Stimulated activated CD8-positive, alpha-beta memory T cell treated with anti-CD3 and anti-CD28 coated beads, Interleukin-7, amount 100 ng/mL, for 1 hour (primary cell): ENCODE measurements around the gene ROCK2.

Experiments
- DNase-seq, 2 donors: peaks; one replicate each; pipeline ENCODE4 v3.0.0-alpha.2; 2020; ENCODE audit warnings: low read depth in 2 of 2

The ROCK2 gene

DNA sequence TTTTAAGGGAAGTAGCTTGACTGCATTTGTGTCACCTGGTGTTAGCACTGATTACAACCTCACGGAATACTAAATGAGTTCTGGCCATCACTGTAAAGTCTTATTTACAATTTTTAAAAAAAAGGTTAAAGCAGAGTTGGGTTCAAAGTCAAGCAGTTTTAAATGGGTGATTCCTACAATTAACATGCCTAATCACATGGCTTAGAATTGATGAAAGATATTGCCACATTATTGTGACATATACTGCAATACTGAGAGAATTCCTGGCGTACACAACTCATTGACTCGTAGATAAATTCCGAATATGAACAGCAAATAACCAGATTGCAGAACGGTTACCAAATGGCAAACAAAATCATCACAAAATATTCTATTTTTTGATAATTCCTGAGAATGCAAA lies 34.2 kb downstream of the ROCK2 start:
- DNase-seq, result no peak

DNA sequence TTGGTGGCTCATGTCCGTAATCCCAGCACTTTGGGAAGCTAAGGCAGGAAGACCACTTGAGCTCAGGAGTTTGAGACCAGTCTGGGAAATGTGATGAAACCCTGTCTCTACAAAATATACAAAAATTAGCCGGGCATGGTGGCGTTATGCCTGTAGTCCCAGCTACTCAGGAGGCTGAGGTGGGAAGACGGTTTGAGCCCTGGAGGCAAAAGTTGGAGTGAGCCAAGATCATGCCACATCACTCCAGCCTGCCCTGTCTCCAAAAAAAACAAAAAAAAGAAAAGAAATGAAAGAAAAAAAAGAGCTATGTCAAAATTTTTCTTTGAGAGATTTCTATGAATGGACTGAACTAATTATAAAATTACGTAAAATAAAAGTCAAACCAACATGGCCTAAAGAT lies 34.7 kb downstream of the ROCK2 start:
- no peak for DNase-seq

DNA sequence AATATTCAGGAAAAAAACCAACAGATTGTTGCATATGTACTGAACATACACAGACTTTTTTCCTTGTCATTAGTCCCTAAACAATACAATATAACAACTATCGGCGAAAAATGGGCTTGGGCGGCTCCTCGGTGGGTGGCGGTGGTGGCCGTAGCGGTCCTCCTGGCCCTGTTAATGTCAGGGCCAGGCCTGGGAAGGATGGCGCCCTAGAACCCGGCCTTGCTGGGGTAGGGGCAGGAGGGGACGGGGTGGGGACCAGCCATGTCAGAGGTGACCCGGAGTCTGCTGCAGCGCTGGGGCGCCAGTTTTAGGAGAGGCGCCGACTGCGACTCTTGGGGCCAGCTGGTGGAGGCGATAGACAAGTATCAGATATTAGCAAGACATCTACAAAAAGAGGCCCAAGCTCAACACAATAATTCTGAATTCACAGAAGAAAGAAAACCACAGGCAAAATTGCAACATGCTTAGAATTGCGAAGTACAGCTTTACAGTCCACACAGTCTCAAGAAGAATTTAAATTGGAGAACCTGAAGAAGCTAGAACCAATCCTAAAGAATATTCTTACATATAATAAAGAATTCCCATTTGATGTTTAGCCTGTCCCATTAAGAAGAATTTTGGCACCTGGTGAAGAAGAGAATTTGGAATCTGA lies 36.5 kb downstream of the ROCK2 start:
- no peak for DNase-seq

DNA sequence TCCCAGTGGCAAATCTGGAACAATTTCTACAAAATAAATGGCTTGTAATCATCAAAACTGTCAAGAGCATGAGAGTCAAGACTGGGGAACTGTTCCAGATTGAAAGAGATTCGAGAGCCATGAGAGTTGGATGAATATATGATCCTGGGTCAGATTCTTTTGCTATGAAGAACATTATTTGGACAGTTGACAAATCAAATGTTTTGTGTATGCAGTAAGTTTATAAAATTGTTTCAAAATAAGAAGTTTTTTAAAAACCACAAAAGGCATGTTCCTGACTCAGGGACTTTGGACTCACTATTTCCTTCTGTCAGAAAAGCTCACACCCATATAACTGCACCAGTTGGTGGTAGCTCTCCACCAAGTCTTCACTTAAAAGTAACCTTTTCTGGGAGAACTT lies 38.5 kb downstream of the ROCK2 start:
- DNase-seq, result no peak

- DNase-seq, result no peak
These were observed 39.1 kb downstream of the ROCK2 start for GRCh38 chr2:11305338-11305737.

DNA sequence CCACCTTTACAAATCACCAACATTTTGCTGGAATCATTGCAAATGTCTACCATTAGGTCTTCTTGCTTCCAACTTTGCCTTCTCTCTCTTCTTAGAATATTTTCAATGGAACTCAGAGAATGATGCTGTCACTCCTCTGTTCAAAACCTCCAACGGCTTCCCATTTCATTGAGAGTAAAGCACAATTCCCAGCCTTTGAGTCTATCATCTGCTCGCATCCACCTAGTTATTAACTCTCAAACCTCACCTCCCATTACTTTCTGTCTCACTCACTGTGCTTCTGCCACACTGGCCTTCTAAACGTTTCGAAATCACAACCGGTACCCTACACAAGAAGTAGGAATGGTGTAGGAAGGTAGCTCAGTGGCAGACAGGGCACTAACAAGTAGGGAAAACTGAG lies 40.0 kb downstream of the ROCK2 start:
- no peak for DNase-seq

GRCh38 chr2:11303290-11304013 lies 41.0 kb downstream of the ROCK2 start:
- DNase-seq, result no peak

GRCh38 chr2:11299439-11299838 lies 45.0 kb downstream of the ROCK2 start:
- no peak for DNase-seq

DNA sequence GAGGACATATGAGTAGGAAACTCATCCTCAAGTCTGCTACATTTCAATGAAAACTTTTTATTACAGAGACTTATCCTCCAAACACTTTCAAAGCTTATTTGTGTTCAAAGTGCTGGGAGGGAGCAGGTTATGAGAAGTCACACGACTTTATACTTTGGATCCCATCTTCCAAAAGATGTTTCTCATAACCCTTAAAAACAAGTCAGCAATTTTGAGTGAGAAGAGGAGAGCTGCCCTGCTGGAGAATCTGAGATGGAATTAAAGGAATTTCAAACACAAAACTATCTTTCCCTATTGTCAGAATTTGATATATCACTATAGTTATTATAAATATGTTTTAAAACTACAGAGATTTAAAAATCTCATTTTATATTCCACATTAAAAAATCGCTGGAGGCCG lies 45.8 kb downstream of the ROCK2 start:
- no peak for DNase-seq

- no peak for DNase-seq
These were observed 48.0 kb downstream of the ROCK2 start for GRCh38 chr2:11296401-11296800.

- no peak for DNase-seq
These were observed 51.8 kb downstream of the ROCK2 start for GRCh38 chr2:11292464-11293255.

GRCh38 chr2:11290713-11291112 lies 53.7 kb downstream of the ROCK2 start:
- DNase-seq, result no peak

DNA sequence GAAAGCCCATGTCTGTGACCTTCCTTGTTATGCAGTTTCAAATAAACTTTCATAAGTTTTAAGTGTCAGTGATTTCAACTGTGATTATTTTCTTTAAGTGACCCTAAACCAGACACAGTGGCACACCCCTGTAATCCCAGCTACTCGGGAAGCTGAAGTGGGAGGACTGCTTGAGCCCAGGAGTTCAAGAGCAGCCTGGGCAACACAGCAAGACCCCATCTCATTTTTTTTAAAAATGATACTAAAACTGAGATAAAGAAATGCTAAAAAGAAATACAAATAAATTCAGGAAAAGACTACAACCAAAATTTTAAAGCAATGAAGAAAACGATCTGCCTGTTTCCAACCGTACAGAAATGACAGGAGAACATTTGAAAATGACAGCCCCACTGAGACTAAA lies 54.2 kb downstream of the ROCK2 start:
- no peak for DNase-seq

DNA sequence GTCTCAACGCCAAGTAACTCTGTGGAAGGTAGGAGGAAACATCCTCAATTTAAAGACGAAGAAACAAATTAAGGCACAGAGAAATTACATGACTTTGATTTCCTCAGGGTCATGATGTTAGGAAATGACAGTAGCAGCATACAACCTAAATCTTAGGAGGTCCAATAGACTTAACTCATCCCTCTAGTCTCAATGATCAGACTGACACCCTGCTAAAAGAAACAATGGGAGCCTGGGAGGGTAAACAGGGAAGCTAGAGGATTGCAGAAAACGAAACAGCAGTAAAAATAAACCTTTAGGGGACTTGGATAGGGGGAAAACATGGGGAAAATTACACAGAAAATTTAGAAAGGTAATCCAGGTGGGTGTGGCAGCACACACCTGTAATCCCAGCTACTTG lies 56.0 kb downstream of the ROCK2 start:
- no peak for DNase-seq

- no peak for DNase-seq
These were observed 57.7 kb downstream of the ROCK2 start for GRCh38 chr2:11286749-11287148.

DNA sequence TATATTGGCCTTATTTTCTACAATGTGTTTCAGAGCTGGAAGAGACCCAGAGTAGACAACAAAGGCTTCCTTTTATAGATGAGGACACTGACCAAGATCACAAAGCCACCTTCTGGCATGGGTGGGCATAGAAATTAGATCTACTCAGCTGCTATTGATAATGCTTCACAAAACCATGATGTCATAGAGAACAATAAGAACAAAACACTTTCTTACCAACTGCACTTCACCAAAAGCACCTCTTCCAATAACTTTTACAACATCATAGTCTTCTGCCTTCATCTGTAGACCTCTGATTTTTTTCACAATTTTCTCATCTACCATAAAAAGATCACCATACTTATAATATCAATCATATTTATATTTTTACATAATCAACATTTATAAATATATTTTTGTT lies 58.1 kb downstream of the ROCK2 start:
- DNase-seq, result no peak

GRCh38 chr2:11285499-11285898 lies 58.9 kb downstream of the ROCK2 start:
- no peak for DNase-seq

DNA sequence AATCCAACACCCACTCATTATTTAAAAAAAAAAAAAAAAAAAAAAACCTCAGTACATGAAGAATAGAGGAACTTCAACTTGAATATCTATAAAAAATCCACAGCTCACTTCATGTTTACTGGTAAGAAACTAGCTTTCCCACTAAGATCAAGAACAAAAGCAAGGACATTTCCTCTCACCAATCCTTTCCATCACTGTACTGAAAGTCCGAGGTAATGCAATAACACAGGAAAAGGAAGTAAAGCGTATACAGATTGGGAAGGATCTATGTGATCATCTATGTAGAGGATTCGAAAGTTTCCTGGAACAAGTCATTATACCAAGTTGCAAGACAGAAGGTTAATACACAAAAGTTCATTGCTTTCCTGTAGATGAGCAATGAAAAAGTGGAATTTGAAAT lies 63.2 kb downstream of the ROCK2 start:
- DNase-seq, result no peak

DNA sequence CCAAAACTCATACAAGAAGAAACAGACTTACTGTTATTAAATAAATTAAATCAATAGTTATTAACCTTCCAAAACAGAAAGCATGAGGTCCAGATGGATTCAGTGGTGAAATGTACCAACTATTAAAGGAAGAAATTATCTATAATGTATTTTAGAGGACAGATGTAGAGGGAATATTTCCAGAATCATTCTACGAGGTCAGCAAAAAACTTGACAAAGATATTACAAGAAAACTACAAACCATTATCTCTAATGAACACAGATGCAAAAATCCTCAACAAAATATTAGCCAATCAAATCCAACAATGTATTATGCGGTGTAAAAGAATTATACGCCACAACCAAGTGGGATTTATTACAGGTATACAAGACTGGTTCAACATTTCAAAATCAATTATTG lies 63.7 kb downstream of the ROCK2 start:
- no peak for DNase-seq

GRCh38 chr2:11279398-11279797 lies 65.0 kb downstream of the ROCK2 start:
- no peak for DNase-seq

DNA sequence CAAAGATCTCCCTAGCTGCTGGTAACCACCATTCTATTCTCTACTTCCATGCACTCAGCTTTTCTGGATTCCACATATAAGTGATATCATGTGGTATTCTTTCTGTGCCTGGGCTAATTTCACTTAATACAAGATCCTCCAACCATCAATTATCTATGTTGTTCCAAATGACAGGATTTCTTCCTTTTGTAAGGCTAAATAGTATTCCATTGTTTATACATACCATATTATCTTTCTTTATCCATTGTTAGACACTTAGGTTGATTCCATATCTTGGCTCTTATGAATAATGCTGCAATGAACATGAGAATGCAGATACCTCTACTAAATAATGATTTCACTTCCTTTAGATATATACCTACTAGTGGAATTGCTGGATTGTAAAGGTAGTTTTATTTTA lies 66.2 kb downstream of the ROCK2 start:
- DNase-seq, result no peak

DNA sequence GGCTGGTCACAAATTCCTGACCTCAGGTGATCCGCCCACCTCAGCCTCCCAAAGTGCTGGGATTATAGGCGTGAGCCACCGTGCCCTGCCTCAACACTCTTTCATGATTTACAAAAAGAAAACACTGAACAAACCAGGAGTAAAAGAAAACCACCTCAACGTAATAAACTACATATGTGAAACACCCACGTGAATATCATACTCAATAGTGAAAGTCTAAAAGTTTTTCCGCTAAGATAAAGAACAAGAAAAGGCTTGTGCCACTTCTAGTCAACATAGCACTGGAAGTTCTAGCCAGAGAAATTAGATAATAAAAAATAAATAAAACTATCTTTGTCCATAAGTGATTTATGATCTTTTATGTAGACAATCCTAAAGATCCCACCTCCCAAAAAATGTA lies 68.5 kb downstream of the ROCK2 start:
- no peak for DNase-seq

DNA sequence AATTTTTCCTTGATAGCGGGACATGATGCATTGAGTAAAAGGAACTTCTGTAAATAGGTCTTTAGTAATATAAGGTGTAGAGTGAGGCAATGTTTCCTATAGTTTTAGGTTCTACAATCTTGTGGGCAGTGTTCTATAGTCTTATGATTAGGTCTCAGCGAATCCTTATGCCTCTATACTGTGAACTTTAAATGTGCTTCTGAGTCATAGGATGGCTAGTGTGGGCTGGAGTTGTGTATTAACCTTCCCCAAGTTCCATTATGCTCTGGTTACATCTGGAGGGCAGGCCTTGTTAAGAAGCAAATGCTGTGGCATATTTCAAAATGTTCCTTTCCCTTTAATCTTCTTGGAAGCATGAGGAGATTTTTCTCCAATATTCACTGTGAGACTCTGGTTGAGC lies 73.5 kb downstream of the ROCK2 start:
- DNase-seq, result no peak
